SH-SY5Y (cell line): Measurements from ENCODE around the gene UGGT2.

Experiments used
- GATA2 ChIP-seq: IDR thresholded peaks from 2 replicates; pipeline ENCODE4 v1.6.1; 2011; ENCODE audit warnings: mild to moderate bottlenecking, low read depth, low read length
- GATA3 ChIP-seq: IDR thresholded peaks from 2 replicates; pipeline ENCODE4 v1.6.1; 2011; ENCODE audit warnings: low read depth, mild to moderate bottlenecking, low read length, moderate library complexity

The UGGT2 gene

DNA sequence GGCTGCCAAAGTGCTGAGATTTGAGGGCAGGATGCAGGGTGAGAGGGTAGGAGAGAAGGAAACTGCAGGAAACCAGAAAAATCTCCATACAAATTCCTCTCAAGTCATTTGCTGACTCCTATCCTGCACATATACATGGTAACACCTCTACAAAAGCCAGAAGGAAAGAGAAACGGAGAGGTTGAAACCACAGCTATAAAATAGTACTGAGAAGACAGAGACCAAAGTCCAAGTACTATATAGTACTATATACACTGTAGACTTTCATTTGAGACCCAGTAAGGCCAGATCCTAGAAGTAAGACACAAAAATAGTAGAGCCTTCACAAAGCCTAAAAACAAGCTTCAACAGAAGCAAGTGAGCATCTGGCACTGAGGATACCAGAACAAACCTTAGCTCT, 103.1 kb downstream of the UGGT2 start:
- TF ChIP-seq GATA3, result no peak
- no peak for TF ChIP-seq GATA2

DNA sequence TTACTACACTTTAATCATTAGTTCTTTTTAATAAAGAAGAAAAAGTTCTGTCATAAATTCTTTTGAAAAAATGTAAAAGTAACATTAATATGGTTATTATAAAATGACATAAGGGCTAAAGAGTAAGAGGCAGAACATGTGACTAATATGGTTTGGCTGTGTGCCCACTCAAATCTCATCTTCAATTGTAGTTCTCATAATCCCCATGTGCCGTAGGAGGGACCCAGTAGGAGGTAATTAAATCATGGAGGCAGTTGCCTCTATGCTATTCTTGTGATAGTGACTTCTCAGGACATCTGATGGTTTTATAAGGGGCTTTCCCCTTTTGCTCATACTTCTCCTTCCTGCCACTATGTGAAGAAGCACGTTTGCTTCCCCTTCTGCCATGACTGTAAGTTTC, 104.5 kb downstream of the UGGT2 start:
- TF ChIP-seq GATA2, result no peak
- no peak for TF ChIP-seq GATA3

DNA sequence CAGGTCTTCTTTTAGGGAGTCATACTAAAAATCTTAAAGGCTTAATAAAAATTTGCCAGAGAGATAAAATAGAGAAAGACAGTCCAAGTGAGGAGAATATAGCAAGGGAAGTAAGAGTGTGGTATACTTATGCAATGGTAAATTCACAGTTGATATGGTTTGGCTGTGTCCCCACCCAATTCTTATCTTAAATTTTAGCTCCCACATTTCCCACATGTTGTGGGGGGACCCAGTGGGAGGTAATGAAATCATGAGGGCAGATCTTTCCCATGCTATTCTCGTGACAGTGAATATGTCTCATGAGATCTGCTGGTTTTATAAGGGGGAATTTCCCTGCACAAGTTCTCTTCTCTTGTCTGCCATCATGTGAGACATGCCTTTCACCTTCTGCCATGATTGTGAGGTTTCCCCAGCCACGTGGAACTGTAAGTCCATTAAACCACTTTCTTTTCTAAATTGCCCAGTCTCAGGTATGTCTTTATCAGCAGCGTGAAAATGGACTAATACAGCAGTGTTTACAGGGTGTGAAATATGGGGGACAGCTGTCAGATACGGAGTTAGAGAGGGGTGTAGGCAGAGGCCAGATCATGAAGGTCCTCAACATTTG, 115.4 kb downstream of the UGGT2 start:
- TF ChIP-seq GATA3, result no peak
- no peak for TF ChIP-seq GATA2

DNA sequence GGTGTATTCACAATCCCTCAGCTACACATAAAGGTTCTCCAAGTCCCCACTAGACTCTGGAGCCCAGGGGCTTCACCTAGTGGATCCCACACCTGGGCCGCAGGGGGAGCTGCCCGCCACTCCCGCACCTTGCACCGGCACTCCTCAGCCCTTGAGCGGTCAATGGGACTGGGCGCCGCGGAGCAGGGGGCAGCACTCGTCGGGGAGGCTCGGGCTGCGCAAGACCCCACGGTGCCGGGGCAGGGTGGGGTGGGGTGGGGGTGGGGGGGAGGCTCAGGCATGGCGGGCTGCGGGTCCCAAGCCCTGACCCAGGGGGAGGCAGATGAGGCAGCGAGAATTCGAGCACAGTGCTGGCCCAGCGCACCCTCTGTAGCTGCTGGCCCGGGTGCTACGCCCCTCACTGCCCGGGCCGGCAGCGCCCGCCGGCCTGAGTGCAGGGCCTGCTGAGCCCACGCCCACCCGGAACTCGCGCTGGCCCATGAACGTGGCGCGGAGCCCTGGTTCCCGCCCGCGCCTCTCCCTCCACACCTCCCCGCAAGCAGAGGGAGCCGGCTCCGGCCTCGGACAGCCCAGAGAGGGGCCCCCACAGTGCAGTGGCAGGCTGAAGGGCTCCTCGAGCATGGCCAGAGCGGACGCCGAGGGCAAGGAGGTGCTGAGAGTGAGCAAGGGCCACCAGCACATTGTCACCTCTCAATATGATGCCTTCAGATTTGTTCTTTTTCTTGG, 121.7 kb downstream of the UGGT2 start:
- no peak for TF ChIP-seq GATA2
- no peak for TF ChIP-seq GATA3

DNA sequence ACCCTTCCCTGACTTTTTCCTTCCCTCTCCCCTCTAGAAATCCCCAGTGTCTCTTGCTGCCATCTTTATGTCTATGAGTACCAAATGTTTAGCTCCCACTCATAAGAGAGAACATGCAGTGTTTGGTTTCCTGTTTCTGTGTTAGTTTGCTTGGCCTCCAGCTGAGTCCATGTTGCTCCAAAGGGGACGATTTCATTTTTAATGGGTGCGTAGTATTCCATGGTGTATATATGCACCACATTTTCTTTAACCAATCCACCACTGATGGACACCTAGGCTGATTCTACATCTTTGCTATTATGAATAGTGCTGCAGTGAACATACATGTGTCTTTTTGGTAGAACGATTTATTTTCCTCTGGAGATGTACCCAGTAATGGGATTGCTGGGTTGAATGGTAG, 123.8 kb downstream of the UGGT2 start:
- no peak for TF ChIP-seq GATA3
- no peak for TF ChIP-seq GATA2

DNA sequence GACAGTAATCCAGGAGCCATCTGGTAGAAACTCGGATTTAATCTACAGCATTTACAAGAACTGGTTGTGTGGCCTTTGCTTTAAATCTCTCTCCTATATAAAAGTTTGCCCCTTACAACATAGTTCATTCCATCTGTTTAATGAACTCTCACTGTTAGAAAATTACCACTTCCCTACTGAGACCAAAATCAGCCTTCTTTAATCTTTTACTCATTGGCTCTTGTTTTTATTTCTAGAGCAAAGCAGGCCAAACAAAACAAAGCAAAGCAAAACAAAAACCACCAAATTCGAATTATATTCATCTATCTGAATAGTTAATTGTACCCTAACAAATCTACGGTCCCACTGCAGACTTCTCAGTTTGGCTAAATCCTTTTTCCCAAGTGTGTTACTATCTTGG, 127.0 kb downstream of the UGGT2 start:
- TF ChIP-seq GATA2 (no peak), GATA3 (no peak)

DNA sequence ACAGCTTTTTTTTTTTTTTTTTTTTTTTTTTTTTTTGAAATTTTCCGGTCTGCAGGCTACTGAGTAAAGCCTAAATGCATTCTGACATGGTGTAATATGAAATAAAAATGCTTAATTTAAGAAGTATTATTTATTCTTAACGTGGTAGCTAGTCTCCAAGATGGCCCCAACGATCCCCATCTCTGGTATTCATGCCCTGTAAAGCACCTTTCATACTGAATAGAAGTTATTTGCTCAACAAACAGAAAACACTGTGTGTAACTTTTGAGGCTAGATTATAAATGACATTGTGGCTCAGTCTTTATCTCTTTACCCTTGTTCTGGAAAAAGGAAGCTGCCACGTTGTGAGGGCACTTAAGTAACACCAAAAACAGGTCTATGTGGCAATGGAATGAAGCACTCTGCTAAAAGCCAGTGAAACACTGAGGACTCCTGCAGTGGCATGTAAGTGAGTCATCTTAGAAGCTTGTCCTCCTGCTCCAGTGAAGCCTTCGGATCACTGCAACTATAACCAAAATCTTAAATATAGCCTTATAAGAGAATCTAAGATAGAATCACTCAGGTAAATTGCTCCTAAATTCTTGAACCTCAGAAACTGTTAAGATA, 128.7 kb downstream of the UGGT2 start:
- no peak for TF ChIP-seq GATA3
- no peak for TF ChIP-seq GATA2

DNA sequence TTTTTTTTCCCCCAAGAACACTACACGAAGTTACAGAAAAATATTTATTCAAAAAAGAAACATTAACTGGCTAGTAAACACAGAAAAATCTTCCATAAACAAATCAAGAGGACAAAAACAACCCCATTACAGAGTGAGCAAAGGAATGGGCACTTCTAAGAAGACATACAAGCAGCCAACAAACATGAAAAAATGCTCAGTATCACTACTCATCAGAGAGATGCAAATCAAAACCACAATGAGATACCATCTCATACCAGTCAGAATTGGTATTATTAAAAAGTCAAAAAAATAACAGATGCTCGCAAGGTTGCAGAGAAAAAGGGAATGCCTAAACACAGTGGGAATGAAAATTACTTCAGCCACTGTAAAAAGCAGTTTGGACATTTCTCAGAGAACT, 131.7 kb downstream of the UGGT2 start:
- TF ChIP-seq GATA2 (no peak), GATA3 (0 out of 2 replicates have a peak, but pooled peaks have one; percentile 25)

DNA sequence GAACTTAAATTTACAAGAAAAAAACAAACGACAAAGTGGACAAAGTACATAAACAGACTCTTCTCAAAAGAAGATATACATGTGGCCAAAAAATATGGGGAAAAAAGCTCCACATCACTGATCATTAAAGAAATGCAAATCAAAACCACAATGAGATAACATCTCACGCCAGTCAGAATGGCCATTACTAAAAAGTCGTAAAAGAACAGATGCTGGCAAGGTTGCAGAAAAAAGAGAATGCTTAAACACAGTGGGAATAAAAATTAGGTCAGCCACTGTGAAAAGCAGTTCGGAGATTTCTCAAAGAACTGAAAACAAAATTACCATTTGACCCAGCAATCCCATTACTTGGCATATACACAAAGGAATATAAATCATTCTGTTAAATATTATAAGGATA, 132.7 kb downstream of the UGGT2 start:
- TF ChIP-seq GATA2, result no peak
- TF ChIP-seq GATA3, result no peak

DNA sequence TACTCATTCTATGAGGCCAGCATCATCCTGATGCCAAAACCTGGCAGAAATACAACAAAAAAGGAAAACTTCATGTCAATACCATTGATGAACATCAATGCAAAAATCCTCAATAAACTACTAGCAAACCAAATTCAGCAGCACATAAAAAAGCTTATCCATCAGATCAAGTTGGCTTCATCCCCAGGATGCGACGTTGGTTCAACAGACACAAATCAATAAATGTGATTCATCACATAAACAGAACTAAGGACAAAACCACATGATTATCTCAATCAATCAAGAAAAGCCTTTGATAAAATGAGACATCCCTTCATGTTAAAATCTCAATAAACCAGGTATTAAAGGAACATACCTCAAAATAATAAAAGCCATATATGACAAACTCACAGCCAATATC, 134.3 kb downstream of the UGGT2 start:
- no peak for TF ChIP-seq GATA3
- no peak for TF ChIP-seq GATA2

DNA sequence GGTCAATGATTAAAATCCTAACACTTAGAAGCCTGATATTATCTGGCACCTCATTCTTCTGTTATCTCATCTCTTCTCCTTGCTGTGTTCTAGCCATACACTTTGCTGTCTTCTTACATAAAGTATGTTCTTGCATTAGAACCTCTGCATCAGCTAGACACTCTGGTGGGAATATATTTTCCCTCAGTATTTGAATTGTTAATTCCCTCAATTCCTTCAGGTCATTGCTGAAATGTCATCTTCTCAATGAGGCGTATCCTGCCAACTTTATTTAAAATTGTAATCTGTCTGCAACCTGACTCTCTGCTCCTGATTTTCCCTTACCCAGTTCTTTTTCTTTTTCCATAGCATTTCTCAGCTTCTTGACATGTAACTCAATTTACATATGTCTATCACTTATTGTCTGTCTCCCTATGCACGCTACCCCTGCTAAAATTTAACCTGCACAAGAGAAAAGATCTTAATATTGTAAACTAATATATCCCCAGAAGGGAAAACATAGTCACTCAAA, 138.2 kb downstream of the UGGT2 start:
- TF ChIP-seq GATA2, result no peak

DNA sequence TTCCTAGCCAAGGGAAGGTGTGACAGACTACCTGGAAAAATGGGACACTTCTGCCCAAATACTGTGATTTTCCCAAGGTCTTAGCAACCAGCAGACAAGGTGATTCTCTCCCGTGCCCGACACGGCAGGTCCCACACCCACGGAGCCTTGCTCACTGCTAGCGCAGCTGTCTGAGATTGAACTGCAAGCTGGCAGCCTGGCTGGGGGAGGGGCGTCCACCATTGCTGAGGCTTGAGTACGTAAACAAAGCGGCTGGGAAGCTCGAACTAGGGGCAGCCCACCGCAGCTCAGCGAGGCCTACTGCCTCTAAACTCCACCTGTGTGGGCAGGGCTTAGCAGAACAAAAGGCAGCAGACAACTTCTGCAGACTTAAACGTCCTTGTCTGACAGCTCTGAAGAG, 146.2 kb downstream of the UGGT2 start:
- TF ChIP-seq GATA3, result no peak
- no peak for TF ChIP-seq GATA2

DNA sequence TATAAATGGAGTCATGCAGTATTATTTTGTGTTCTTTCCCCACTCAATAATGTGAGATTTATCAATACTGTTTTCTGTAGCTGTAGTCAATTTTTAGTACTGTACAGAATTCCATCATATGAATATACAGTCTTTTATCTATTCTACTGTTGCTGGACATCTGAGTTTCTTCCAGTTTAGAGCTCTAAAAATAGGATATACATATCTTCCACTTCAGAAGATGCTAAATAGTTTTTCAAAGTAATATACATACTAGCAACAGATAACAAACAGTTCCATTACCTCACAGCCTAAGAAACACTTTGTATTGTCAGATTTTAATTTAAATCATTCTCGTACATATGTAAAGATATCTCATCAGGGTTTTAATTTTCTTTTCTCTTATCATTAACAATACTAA, 149.6 kb downstream of the UGGT2 start:
- no peak for TF ChIP-seq GATA3
- no peak for TF ChIP-seq GATA2

DNA sequence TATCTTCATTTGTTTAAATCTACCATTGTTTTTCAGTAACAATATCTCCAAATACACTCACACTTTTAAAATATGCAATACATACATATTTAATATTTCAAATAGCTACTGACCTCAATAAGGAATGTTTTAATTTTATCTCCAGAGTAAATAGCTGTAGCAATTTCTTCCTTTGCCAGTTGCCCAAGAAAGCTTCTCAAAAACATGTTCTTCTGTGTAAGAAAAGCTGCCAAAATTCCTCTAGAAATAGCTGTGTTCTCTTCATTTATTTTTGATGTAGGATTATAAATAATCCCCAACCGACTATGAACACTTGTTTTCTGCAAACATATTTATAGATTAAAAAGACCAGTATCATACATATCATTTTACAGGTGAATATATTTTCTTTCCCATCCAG, 150.5 kb downstream of the UGGT2 start:
- TF ChIP-seq GATA3, result no peak
- TF ChIP-seq GATA2, result no peak

DNA sequence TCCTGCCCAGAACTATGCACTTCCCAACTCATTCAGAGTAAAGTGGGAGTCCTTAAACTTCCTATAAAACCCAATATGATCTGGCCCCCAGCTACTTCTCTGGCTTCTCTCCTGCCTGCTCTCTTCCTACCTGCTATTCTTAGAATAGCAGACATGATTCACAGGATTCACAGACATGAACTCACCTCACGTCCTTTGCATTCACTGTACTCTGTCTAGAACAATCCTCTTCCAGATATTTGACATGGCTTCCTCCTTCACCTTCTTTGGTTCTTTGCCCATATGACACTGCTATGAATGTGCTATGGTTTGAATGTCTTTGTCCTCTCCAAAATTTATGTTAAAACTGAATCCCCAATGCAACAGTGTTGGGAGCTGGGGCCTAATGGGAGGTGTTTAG, 154.9 kb downstream of the UGGT2 start:
- TF ChIP-seq GATA3 (no peak), GATA2 (no peak)

DNA sequence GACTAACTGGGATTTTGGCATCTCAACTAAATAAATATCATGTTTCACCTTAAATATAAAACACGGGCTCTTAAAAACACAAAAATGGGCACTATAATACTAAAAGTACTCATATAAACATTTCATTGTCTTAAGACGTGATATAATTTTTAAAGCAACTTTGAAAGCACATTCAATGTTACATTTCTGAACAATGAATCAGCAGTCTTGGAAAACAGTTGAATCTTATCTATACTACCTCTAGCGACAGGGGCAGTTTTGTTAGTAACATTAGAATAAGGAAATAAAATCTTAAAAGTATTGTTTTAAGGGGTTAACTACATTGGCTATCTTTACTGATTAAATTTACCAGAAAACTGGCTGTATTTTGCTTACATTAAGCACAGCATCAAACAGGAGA, 156.9 kb downstream of the UGGT2 start:
- TF ChIP-seq GATA3, result no peak
- TF ChIP-seq GATA2, result no peak
